OCI-LY1 (cell line): Measurements from ENCODE around the gene SUN1.
"Not testable (repeated sequence)": the region's sequence is repeated elsewhere in the genome, so short reads cannot be mapped to it uniquely, and the experiment has no call there.

ENCODE experiments used
- H2AFZ ChIP-seq: fragments of 200-600 bp; sonication (generic), shearing (Covaris generic); 2 replicates; pipeline ENCODE4 v1.6.0; 2014; ENCODE audit warnings: antibody characterized with exemption, mild to moderate bottlenecking, low read length
- H3F3A ChIP-seq: fragments of 200-600 bp; sonication (generic), shearing (Covaris generic); 2 replicates; pipeline ENCODE4 v1.6.0; 2014; ENCODE audit warnings: mild to moderate bottlenecking, antibody characterized with exemption, low read length, moderate library complexity; ENCODE audit not compliant: insufficient read depth
- H3K27ac ChIP-seq: fragments of 200-600 bp; sonication (generic); 2 replicates; pipeline ENCODE4 v1.5.1; 2014; ENCODE audit warnings: low read length, mixed run types, mild to moderate bottlenecking, low read depth; ENCODE audit not compliant: poor library complexity, severe bottlenecking
- H3K27me3 ChIP-seq: fragments of 200-600 bp; sonication (generic); 2 replicates; pipeline ENCODE4 v1.6.0; 2014; ENCODE audit warnings: antibody characterized with exemption, mild to moderate bottlenecking, low read length, moderate library complexity; ENCODE audit not compliant: insufficient read depth
- H3K36me3 ChIP-seq: fragments of 200-600 bp; sonication (generic); 2 replicates; pipeline ENCODE4 v1.6.1; 2014; ENCODE audit warnings: mild to moderate bottlenecking, antibody characterized with exemption, low read length, moderate library complexity, mixed read lengths; ENCODE audit not compliant: insufficient read depth
- H3K4me1 ChIP-seq: fragments of 200-600 bp; sonication (generic); 2 replicates; pipeline ENCODE4 v1.5.1; 2014; ENCODE audit warnings: mild to moderate bottlenecking, low read length, moderate library complexity; ENCODE audit not compliant: insufficient read depth, severe bottlenecking
- H3K4me2 ChIP-seq: fragments of 200-600 bp; sonication (generic), shearing (Covaris generic); 2 replicates; pipeline ENCODE4 v1.6.1; 2014; ENCODE audit warnings: low read length
- H3K4me3 ChIP-seq: fragments of 200-600 bp; sonication (generic); 2 replicates; pipeline ENCODE4 v1.5.1; 2014; ENCODE audit warnings: low read length, low read depth, mild to moderate bottlenecking, mixed read lengths; ENCODE audit not compliant: poor library complexity, severe bottlenecking
- H3K79me2 ChIP-seq: fragments of 200-600 bp; shearing (Covaris generic); 2 replicates; pipeline ENCODE4 v1.6.1; 2016; ENCODE audit warnings: mixed run types, low read length, mixed read lengths; ENCODE audit not compliant: insufficient read depth
- H3K9ac ChIP-seq: fragments of 200-600 bp; sonication (generic), shearing (Covaris generic); 2 replicates; pipeline ENCODE4 v1.6.1; 2014; ENCODE audit warnings: mild to moderate bottlenecking, low read length, mixed read lengths
- H3K9me2 ChIP-seq: fragments of 200-600 bp; sonication (generic), shearing (Covaris generic); 2 replicates; pipeline ENCODE4 v1.6.1; 2014; ENCODE audit warnings: low read depth, mild to moderate bottlenecking, low read length, mixed read lengths
- H3K9me3 ChIP-seq: fragments of 200-600 bp; shearing (Covaris generic); 2 replicates; pipeline ENCODE4 v1.6.1; 2014; ENCODE audit warnings: low read length, mixed read lengths
- H4K20me1 ChIP-seq: fragments of 200-600 bp; sonication (generic), shearing (Covaris generic); 2 replicates; pipeline ENCODE4 v1.6.0; 2016; ENCODE audit warnings: mild to moderate bottlenecking, low read length; ENCODE audit not compliant: insufficient read depth
- EZH2 ChIP-seq: fragments of 200-600 bp; sonication (generic), shearing (Covaris generic); IDR thresholded peaks from 2 replicates; pipeline ENCODE4 v1.8.0; 2017; ENCODE audit warnings: borderline replicate concordance, mixed run types, mild to moderate bottlenecking, antibody characterized with exemption, low read length, moderate library complexity, mixed read lengths
- TF ChIP-seq, protein P1 (sequence below): fragments of 200-600 bp; sonication (generic), shearing (Covaris generic); IDR thresholded peaks from 2 replicates; pipeline ENCODE4 v1.5.1; 2017; ENCODE audit warnings: mild to moderate bottlenecking, antibody characterized with exemption, low read length, moderate library complexity, mixed read lengths

The SUN1 gene

DNA sequence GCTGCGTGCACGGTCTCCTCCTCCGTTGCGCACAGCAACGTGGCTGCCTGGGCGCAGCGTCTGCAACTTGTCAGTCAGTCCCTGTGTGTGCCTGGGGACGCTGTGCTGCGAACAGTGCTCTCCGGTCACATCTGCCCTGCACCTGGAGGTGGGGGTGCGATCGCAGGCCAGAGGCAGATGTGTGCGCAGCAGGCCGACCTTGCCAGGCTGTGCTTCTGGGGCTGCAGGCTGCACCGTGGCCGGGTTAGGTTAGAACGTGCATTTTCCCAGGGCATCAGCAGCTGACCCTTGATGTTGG is 35.9 kb downstream of the SUN1 start:
- no peak for TF ChIP-seq EZH2
- TF ChIP-seq, protein P1, sequence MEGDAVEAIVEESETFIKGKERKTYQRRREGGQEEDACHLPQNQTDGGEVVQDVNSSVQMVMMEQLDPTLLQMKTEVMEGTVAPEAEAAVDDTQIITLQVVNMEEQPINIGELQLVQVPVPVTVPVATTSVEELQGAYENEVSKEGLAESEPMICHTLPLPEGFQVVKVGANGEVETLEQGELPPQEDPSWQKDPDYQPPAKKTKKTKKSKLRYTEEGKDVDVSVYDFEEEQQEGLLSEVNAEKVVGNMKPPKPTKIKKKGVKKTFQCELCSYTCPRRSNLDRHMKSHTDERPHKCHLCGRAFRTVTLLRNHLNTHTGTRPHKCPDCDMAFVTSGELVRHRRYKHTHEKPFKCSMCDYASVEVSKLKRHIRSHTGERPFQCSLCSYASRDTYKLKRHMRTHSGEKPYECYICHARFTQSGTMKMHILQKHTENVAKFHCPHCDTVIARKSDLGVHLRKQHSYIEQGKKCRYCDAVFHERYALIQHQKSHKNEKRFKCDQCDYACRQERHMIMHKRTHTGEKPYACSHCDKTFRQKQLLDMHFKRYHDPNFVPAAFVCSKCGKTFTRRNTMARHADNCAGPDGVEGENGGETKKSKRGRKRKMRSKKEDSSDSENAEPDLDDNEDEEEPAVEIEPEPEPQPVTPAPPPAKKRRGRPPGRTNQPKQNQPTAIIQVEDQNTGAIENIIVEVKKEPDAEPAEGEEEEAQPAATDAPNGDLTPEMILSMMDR = no peak
- Histone ChIP-seq H3K9me2 (no peaks in the 10 kb centered on the region), H4K20me1 (no peaks in the 10 kb centered on the region), H3K9me3 (no peaks in the 10 kb centered on the region), H3K79me2 (no peaks in the 10 kb centered on the region), H3K27me3 (no peaks in the 10 kb centered on the region), H3K27ac (no peak overlapping the region), H3K4me3 (no peak overlapping the region), H3K4me2 (no peak overlapping the region), H3K36me3 (peaks cover 67% of the 10 kb centered on the region), H2AFZ (no peak overlapping the region), H3F3A (no peaks in the 10 kb centered on the region), H3K4me1 (peaks cover 1% of the 10 kb centered on the region), H3K9ac (no peak overlapping the region)

DNA sequence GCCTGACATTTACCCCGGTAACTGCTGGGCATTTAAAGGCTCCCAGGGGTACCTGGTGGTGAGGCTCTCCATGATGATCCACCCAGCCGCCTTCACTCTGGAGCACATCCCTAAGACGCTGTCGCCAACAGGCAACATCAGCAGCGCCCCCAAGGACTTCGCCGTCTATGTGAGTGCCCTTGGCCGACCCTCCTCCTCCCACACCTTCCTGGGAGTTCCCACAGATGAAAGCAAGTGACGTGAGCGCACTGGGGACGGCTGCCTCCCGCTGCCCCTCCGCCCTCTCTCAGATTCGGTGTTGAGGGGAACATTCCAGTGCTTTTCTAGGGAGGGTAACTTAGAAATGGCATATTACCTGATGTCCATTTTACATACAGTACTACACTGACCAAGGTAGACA is 37.1 kb downstream of the SUN1 start:
- Histone ChIP-seq H3F3A (peaks cover 6% of the 10 kb centered on the region), H4K20me1 (no peaks in the 10 kb centered on the region), H3K9me3 (no peaks in the 10 kb centered on the region), H3K4me1 (peaks cover 13% of the 10 kb centered on the region), H3K27me3 (no peaks in the 10 kb centered on the region), H3K4me3 (no peak overlapping the region), H2AFZ (no peak overlapping the region), H3K36me3 (peaks cover 63% of the 10 kb centered on the region), H3K9ac (no peak overlapping the region), H3K9me2 (no peaks in the 10 kb centered on the region), H3K4me2 (no peak overlapping the region), H3K27ac (no peak overlapping the region), H3K79me2 (no peaks in the 10 kb centered on the region)
- no peak for TF ChIP-seq EZH2
- TF ChIP-seq, protein P1 = no peak

DNA sequence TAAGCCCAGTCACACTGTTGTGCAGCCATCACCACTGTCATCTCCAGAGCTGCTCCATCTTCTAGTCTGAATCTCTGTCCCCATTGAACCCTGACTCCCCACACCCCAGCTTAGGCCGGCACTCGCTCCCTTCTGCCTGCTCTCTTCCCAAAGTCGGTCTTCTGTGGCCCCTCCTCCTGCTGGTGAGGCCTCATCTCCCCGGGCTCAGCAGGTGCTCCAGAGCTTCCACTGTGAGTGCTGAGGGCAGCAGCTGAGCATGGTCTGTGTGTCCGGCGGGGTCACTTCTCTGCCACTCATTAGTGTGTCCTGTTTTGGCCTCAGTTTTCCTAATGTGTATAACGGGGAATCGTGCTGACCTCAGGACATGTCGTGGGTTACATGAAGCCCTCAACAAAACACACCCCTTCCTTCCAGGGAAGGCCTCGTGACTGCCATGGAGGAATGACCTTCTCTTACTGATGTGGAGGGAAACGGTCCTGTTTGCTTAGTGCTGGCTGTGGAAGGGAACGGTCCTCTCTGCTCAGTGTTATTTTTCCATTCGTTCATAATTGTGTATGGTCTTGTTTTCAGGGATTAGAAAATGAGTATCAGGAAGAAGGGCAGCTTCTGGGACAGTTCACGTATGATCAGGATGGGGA is 39.7 kb downstream of the SUN1 start:
- Histone ChIP-seq H3K4me2 (no peak overlapping the region), H3F3A (peaks cover 11% of the 10 kb centered on the region), H3K9me2 (no peaks in the 10 kb centered on the region), H4K20me1 (no peaks in the 10 kb centered on the region), H3K79me2 (no peaks in the 10 kb centered on the region), H3K4me3 (no peak overlapping the region), H3K9me3 (no peaks in the 10 kb centered on the region), H2AFZ (no peak overlapping the region), H3K27me3 (no peaks in the 10 kb centered on the region), H3K9ac (no peak overlapping the region), H3K4me1 (peaks cover 28% of the 10 kb centered on the region), H3K27ac (no peak overlapping the region), H3K36me3 (peaks cover 45% of the 10 kb centered on the region)
- no peak for TF ChIP-seq EZH2
- TF ChIP-seq, protein P1 = no peak

DNA sequence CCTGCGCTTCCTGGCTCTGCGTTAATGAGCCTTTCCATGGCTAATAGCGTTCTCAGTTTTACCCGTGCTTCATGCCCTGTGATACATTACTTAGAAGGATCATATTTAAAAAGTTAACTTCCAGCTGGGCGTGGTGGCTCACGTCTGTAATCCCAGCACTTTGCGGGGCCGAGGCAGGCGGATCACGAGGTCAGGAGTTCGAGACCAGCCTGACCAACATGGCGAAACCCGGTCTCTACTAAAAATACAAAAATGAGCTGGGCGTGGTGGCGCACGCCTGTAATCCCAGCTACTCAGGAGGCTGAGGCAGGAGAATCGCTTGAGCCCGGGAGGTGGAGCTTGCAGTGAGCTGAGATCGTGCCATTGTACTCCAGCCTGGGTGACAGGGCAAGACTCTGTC is 40.4 kb downstream of the SUN1 start:
- not testable (repeated sequence) for H3K27me3 ChIP-seq, H3K79me2 ChIP-seq, H3K9ac ChIP-seq, H3K4me2 ChIP-seq, H3K9me2 ChIP-seq, H2AFZ ChIP-seq, H4K20me1 ChIP-seq, H3K27ac ChIP-seq, H3K4me3 ChIP-seq, H3K9me3 ChIP-seq
- H3K4me1 ChIP-seq = peaks cover 28% of the 10 kb centered on the region
- H3K36me3 ChIP-seq = peaks cover 38% of the 10 kb centered on the region
- peaks cover 11% of the 10 kb centered on the region for H3F3A ChIP-seq
